Right ventricle myocardium superior (tissue), 1 donor: ENCODE data around the gene TEX26. TPM values are rescaled to one million over a fixed set of nuclear protein-coding genes. Genes with fewer than 3 reads are reported as not detected.
"Not testable (repeated sequence)": the region's sequence is repeated elsewhere in the genome, so short reads cannot be mapped to it uniquely, and the experiment has no call there.

Source experiments
- ATAC-seq: fragments of 200-7000 bp; cut with Tn5 transposase; one replicate; pipeline ENCODE4 v1.9.1; 2020; ENCODE audit warnings: mild to moderate bottlenecking; ENCODE audit not compliant: poor library complexity
- DNase-seq: peaks from one replicate; pipeline ENCODE4 v3.0.0-alpha.2; 2020
- intact Hi-C: fragments of 100-400 bp; cut with DNase I; formaldehyde crosslinking; loops from one replicate; pipeline ENCODE4 v1.11.2; 2022
- total RNA-seq: library from RNA; stranded (reverse); fragmentation: NEBNext Ultra II Directional; extraction: Animal tissue kit (Norgen Biotek cat#: 25700); gene quantifications from one replicate; pipeline ENCODE4 v1.2.1, GENCODE V29; 2021
- donor health status: DM: no; HTN: yes; CAD: no; lungs with severe emphysema.

Gene TEX26
- total RNA-seq, 1 donor from 2014 or later = not detected

DNA sequence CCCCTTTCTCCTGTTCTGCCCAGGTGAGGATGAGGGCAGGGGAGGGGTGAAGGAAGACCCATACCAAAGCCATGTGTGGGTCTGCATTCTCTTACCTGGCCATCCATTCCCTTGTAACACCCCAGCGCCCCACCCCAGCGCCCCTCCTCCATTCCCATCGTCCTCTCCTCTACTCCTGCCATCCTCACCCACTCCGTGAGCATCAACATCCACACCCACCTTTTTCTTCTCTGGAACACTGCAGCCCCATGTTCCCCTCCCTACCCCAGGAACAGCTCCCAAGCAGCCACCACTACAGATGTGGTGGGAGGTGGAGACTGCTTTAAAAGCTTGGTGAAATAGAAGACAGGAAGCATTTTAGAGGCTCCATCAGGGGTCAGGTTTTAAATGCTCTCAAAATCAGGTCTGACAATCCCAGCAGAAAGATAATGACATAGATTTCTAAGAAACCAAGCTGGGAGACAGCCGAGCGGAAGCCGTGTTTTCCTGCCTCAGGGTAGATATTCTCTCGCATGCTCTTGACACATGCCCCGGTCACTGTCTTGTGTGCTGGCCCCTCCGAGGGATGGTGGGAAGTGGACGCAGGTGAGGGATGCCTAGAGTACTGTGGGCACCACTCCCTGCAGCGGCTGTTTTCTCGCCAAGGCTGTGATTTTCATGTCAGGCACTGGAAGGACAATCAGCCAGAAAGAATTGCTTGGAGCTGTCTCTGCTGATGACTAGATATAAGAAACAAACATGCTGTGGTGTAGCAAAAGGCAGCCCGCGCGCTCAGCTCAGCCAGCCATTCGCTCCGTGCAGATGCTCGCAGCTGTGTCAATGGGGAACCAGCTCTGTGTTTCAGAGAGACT, 16.5 kb upstream of the TEX26 start:
- no peak for ATAC-seq
- intact Hi-C loops = no loop called here
- DNase-seq = no peak

DNA sequence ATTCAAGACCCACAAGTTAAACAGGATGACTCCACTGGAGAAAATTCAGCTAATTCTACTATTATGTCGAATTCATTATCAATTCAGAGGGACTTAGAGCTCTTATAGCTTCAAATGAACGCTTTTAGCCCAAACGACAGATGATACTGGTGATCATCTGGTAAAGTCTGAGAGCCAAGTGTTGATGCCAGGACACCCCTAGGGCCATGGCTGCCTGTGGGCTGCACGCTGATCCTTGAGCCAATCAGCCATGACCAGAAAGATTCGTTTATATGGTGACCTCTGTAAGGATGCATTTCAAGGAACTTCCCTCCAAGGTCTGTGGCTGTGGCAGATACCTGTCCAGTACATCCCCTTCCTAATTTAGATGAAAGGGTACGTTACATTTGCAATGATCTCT, 15.5 kb upstream of the TEX26 start:
- DNase-seq = no peak
- no peak for ATAC-seq
- intact Hi-C loops = no loop called here

DNA sequence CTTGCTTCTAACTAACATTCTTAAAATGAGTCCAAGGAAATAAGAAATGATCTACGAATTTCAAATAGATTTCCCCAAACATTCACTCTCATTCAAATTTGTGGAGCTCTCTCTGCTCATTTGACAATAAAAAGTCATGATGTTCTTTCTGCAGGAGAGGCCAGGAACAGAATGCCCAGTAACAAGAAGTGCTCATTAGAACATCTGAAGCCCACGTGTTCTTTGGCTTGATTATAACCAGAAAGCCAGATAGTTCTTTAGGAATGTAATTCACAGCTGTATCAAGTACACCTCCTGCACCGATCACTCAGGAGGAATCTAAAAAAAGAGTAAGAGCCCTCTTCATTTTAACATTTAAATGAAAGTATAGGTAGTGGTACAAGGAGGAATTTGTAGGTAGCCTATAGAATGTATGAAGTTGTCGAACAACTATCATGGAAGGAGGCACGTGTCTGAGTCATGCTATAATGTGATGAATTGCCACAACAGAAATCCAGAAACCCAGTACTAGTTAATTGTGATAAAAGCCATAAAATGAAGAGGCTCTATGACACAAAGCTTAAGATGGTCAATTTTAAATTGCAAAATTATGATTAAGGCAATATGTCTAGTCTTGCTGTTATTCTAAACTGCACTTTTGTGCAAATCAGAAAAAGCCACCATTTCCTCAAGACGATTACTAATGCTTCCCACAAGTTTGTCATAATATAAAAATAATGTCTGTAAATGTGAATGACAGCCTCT, 13.6 kb upstream of the TEX26 start:
- ATAC-seq = peak; percentile 73
- intact Hi-C loops = no loop called here
- no peak for DNase-seq

DNA sequence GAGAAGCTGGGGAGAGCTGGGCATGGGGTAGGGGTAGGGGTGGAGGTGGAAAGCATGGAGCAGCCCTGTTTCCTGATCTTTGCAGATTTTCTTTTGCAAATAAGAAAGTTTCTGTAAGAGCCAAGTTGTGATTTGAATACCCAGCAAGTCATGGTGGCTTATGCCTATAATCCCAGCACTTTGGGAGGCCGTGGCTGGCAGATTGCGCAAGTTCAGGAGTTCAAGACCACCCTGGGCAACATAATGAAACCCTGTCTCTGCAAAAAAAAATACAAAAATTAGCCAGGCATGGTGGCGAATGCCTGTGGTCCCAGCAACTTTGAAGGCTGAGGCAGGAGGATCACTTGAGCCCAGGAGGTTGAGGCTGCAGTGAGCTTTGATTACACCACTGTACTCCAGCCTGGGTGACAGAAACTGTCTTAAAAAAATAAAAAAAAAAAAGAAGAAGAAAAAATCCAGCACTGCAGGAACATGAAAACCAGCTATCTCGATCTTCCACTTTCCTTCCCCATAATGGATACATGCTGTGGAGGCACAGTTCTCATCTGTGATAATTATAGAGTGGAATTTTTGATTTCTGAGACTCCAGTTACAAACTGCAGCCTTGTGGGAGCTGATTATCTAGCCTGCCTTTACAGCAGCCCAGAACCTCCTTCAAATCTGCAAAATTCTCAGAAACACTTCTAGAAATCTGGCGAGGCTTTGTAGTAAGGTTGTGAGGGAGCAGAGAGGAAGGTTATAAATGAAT, 12.1 kb upstream of the TEX26 start:
- DNase-seq = no peak
- ATAC-seq = no peak
- intact Hi-C loops = no loop called here

- ATAC-seq (no peak), DNase-seq (no peak)
- intact Hi-C loops = no loop called here
Measured at GRCh38 chr13:30923418-30923817, 9.0 kb upstream of the TEX26 start.

DNA sequence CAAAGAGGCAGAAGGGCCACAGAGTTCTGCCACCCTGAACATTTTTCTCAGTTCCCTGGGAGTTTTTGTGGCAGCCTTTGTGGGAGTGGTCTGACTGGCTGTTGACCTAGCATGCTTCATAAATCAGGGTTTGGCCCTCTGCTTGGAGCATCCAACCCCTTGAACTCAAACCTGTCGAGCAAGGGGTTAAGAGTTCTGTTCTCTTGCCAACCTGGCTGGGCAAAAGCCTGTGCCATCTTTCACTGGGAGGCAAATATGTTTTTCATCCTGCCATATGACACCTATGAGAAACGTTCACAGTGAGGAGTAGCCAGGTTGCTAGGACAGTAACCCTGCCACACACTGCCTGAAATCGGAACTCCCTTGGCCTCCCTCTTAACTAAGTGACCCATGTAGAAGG, 7.7 kb upstream of the TEX26 start:
- intact Hi-C loops = no loop called here
- no peak for ATAC-seq
- DNase-seq = no peak

DNA sequence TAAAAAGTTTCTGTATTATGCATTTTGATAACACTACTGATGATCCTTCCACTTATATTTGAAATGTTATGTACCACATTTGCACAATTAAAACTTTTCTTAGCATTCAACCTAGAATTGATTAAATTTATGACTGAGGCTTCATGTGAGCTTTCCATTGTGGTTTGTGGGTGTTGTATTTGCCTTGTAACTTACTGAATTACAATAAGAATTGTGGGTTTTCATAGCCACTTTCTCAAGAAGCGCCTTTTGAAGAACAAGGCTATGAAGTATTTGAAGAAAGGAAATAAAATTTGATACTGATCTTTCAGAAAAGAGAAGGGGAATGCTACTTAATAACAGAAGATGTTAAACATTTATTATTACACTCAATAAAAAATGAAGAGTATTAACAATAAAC, 7.0 kb upstream of the TEX26 start:
- intact Hi-C loops = no loop called here
- ATAC-seq (no peak), DNase-seq (no peak)

DNA sequence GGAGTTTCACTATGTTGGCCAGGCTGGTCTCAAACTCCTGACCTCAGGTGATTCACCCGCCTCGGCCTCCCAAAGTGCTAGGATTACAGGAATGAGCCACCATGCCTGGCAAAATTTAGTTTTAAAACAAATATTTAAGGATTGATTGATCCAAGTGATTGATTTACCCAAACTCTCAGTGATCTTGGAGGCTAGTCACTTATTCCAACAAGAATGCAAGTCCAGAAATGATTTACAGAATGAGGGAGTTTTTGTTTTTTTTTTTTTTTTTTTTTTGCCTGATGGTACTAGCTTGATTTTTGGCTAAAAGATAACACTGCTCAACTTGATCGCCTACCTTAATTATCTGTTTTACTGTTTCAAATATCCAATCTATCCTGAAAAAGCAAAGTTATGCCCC, 5.7 kb upstream of the TEX26 start:
- no peak for DNase-seq
- intact Hi-C loops = no loop called here
- ATAC-seq = no peak

GRCh38 chr13:30927188-30927587, 5.3 kb upstream of the TEX26 start:
- intact Hi-C loops, DNase-seq, ATAC-seq: not testable (repeated sequence)

DNA sequence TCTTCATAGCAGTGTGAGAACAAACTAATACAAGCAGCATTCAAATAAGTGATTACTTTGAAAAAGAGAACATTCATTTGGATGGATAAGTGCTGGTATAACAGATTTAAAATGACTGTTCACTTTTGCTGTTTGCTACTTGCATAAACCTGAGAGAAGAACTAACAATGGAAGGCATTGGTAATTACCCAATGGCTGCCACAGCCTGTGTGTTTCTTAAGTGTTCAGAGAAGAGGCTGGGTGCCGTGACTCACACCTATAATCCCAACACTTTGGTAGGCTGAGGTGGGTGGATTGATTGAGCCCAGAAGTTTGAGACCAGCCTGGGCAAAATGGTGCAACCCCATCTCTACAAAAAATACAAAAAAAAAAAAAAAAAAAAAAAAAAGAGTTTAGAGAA, 4.9 kb upstream of the TEX26 start:
- ATAC-seq (no peak), DNase-seq (no peak)
- intact Hi-C loops = no loop called here

DNA sequence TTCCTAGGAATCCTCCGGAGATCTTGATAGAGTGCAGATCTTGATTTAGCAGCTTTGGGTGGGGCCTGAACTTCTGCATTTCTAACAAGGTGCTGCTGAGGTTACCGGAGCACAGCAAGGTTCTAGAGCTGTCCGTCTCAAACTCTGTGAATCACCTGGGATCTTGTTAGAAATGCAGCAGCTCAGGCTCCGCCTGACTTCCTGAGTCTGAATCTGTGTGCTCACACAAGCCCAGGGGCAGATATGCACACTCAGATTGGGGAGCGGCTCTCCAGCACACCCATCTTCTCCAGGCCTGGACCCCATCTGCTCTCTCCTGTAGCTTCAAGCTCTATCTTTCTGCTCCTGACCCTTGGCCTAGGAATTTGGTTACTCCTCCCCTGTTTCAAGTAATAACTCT, 3.5 kb upstream of the TEX26 start:
- ATAC-seq (no peak), DNase-seq (no peak)
- intact Hi-C loops = no loop called here

DNA sequence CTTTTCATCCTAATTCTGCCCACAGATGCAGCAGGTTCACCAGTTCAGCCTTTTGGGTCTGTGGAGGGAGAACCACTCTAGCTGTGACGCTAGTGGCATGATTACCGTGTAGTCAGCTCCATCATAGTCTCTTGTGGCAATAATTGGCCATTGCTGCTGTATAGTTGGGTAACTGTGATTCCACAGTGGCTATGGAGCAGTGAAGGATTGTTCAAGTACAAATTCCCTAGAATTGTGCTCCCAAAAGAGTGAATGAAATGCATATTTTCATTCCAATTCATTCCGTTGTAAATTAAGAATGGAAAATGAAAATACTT, 856 bp downstream of the TEX26 start:
- DNase-seq (no peak), ATAC-seq (peak; percentile 60)
- intact Hi-C loops = no loop called here

- no peak for ATAC-seq
- DNase-seq = no peak
- intact Hi-C loops = no loop called here
Measured at GRCh38 chr13:30934381-30934780, 1.9 kb downstream of the TEX26 start.

GRCh38 chr13:30934803-30935202, 2.3 kb downstream of the TEX26 start:
- DNase-seq (no peak), ATAC-seq (no peak)
- intact Hi-C loops = no loop called here

DNA sequence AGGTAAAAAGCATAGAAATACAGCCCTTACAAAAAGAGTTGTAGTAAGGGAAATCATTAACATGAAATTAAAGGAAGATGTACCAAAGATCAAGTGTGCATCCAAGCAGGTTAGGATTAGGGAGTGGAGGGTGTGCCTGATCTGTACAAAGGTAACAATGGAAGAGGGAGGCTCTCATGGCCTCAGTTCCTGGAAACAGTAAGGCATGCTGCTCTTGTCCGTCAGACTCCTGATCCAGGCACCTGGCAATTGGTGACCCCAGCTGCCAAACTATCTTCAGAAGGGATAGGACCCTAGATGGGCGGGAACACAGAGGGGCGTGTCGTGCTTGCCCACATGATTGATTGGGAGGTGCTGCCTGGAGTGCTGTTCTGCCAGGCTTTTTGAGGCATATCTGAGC, 4.5 kb downstream of the TEX26 start:
- intact Hi-C loops = no loop called here
- DNase-seq = no peak
- no peak for ATAC-seq

DNA sequence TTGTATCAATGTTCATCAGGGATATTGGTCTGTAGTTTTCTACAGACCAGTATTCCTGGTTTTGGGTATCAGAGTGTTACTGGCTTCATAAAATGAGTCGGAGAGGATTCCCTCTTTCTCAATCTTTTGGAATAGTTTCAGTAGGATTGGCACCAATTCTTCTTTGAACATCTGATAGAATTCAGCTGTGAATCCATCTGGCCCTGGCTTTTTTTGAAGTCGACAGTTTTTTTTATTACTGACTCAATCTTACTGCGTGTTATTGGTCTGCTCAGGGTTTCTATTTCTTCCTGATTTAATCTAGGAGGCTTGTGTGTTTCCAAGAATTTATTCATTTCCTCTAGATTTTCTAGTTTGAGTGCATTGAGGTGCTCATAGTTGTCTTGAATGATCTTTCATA, 11.4 kb downstream of the TEX26 start:
- intact Hi-C loops = no loop called here
- DNase-seq (no peak), ATAC-seq (no peak)

- DNase-seq (no peak), ATAC-seq (peak; percentile 86)
- intact Hi-C loops = no loop called here
Measured at GRCh38 chr13:30957258-30957943, 24.9 kb downstream of the TEX26 start.

GRCh38 chr13:30959678-30960077, 27.2 kb downstream of the TEX26 start:
- intact Hi-C loops = no loop called here
- no peak for DNase-seq
- ATAC-seq = no peak

GRCh38 chr13:30963791-30964190, 31.3 kb downstream of the TEX26 start:
- ATAC-seq (peak; percentile 53), DNase-seq (no peak)
- intact Hi-C loops = no loop called here
